IMR-90 (cell line): ENCODE data around the gene RELL1. TPM values are rescaled to one million over a fixed set of nuclear protein-coding genes. Genes with fewer than 3 reads are reported as not detected.

ENCODE experiments used
- ATAC-seq: fragments of 200-7000 bp; cut with Tn5 transposase; 2 replicates; pipeline ENCODE4 v1.9.1; 2020; ENCODE audit warnings: low read depth, mild to moderate bottlenecking, moderate library complexity
- BruUV-seq: library from RNA; stranded (reverse); fragments of 400-500 nt; replicated peaks from 2 replicates; lab custom pipeline; 2021; lab: Mats Ljungman, UMichigan
- CTCF ChIA-PET: fragments of 300-600 bp; formaldehyde crosslinking; extraction: SDS; loops from one replicate; lab custom pipeline; 2021; ENCODE audit warnings: antibody characterized with exemption; lab: Yijun Ruan, JAX
- POLR2A ChIA-PET: fragments of 300-600 bp; sonication (Branson Sonifier 250); formaldehyde crosslinking; loops from one replicate; lab custom pipeline; 2022; ENCODE audit warnings: antibody characterized with exemption; ENCODE audit not compliant: unreplicated experiment; lab: Charles Lee
- DNase-seq: peaks from one replicate; pipeline ENCODE4 v3.0.0; 2013
- H2AFZ ChIP-seq: replicated peaks from 2 replicates; pipeline ENCODE3; 2013; ENCODE audit warnings: low read length, mild to moderate bottlenecking; ENCODE audit not compliant: poor library complexity
- H2AK5ac ChIP-seq: 2 replicates; pipeline ENCODE4 v1.6.1; 2013; ENCODE audit warnings: low read depth, low read length, inconsistent platforms
- H2AK9ac ChIP-seq: replicated peaks from 2 replicates; pipeline ENCODE3; 2013; ENCODE audit warnings: mild to moderate bottlenecking, low read depth, low read length, moderate library complexity; ENCODE audit not compliant: poor library complexity
- H2BK120ac ChIP-seq: 2 replicates; pipeline ENCODE4 v1.6.1; 2013; ENCODE audit warnings: low read depth, low read length, inconsistent platforms
- H2BK15ac ChIP-seq: 3 replicates; pipeline ENCODE4 v1.6.1; 2013; ENCODE audit warnings: low read depth, low read length, inconsistent platforms
- H2BK20ac ChIP-seq: 2 replicates; pipeline ENCODE4 v1.6.1; 2013; ENCODE audit warnings: low read depth, mild to moderate bottlenecking, inconsistent platforms, low read length, moderate library complexity
- H2BK5ac ChIP-seq: 2 replicates; pipeline ENCODE4 v1.6.1; 2013; ENCODE audit warnings: mild to moderate bottlenecking, low read depth, low read length, inconsistent platforms; ENCODE audit not compliant: poor library complexity, severe bottlenecking
- H3K14ac ChIP-seq: replicated peaks from 2 replicates; pipeline ENCODE4 v1.6.1; 2013; ENCODE audit warnings: low read depth, low read length, inconsistent platforms
- H3K18ac ChIP-seq: 2 replicates; pipeline ENCODE4 v1.6.1; 2013; ENCODE audit warnings: low read depth, low read length, control low read depth
- H3K23ac ChIP-seq: 2 replicates; pipeline ENCODE4 v1.6.1; 2013; ENCODE audit warnings: low read depth, low read length, inconsistent platforms
- H3K27ac ChIP-seq: 2 replicates; pipeline ENCODE4 v1.5.1; 2013; ENCODE audit warnings: mild to moderate bottlenecking, control low read depth, low read length; ENCODE audit not compliant: insufficient read depth
- H3K27me3 ChIP-seq: 2 replicates; pipeline ENCODE4 v1.6.1; 2013; ENCODE audit warnings: low read length; ENCODE audit not compliant: control insufficient read depth, insufficient read depth
- H3K36me3 ChIP-seq: 2 replicates; pipeline ENCODE4 v1.6.1; 2013; ENCODE audit warnings: low read length, mixed read lengths; ENCODE audit not compliant: control insufficient read depth, insufficient read depth
- H3K4ac ChIP-seq: 2 replicates; pipeline ENCODE4 v1.6.1; 2013; ENCODE audit warnings: low read depth, low read length, inconsistent platforms
- H3K4me1 ChIP-seq: 2 replicates; pipeline ENCODE4 v1.6.1; 2013; ENCODE audit warnings: low read length, mixed read lengths; ENCODE audit not compliant: control insufficient read depth, insufficient read depth
- H3K4me2 ChIP-seq: 2 replicates; pipeline ENCODE4 v1.6.1; 2013; ENCODE audit warnings: low read depth, mild to moderate bottlenecking, control low read depth, low read length, moderate library complexity
- H3K4me3 ChIP-seq: 2 replicates; pipeline ENCODE4 v1.5.1; 2013; ENCODE audit warnings: low read depth, mild to moderate bottlenecking, control low read depth, low read length, moderate library complexity; ENCODE audit not compliant: insufficient read depth
- H3K56ac ChIP-seq: 2 replicates; pipeline ENCODE4 v1.6.1; 2013; ENCODE audit warnings: low read length, inconsistent platforms; ENCODE audit not compliant: insufficient read depth; ENCODE audit errors: extremely low read depth
- H3K79me1 ChIP-seq, 2 experiments: 2 replicates each; pipeline ENCODE4 v1.6.1; 2013; ENCODE audit warnings: low read length in 2 of 2, inconsistent platforms in 1 of 2, low read depth in 1 of 2
- H3K9ac ChIP-seq: 2 replicates; pipeline ENCODE4 v1.6.1; 2013; ENCODE audit warnings: low read depth, low read length, control low read depth
- H3K9me1 ChIP-seq: 2 replicates; pipeline ENCODE4 v1.6.1; 2013; ENCODE audit warnings: low read length, inconsistent platforms; ENCODE audit not compliant: insufficient read depth
- H3K9me3 ChIP-seq: 2 replicates; pipeline ENCODE4 v1.6.1; 2013; ENCODE audit warnings: low read length; ENCODE audit not compliant: control insufficient read depth, insufficient read depth
- H4K20me1 ChIP-seq: 2 replicates; pipeline ENCODE4 v1.6.1; 2013; ENCODE audit warnings: low read length, inconsistent platforms; ENCODE audit not compliant: insufficient read depth
- H4K5ac ChIP-seq: 2 replicates; pipeline ENCODE4 v1.6.1; 2013; ENCODE audit warnings: mild to moderate bottlenecking, low read depth, low read length, control low read depth
- H4K8ac ChIP-seq, 2 experiments: 2 replicates each; pipeline ENCODE4 v1.6.1; 2013; ENCODE audit warnings: low read depth in 2 of 2, low read length in 2 of 2, control low read depth in 1 of 2, inconsistent platforms in 1 of 2
- H4K91ac ChIP-seq: 2 replicates; pipeline ENCODE4 v1.6.1; 2013; ENCODE audit warnings: low read depth, low read length, inconsistent platforms; ENCODE audit not compliant: insufficient read depth
- FOS ChIP-seq: fragments of 150-350 bp; IDR thresholded peaks from 2 replicates; pipeline ENCODE4 v1.6.1; 2016; ENCODE audit warnings: low read depth, low read length
- MAFK ChIP-seq: IDR thresholded peaks from 2 replicates; pipeline ENCODE4 v1.6.1; 2012; ENCODE audit warnings: low read depth, low read length, improper control_type of control experiment
- MAZ ChIP-seq: IDR thresholded peaks from 2 replicates; pipeline ENCODE4 v1.6.1; 2012; ENCODE audit warnings: low read depth, mild to moderate bottlenecking, low read length, improper control_type of control experiment, moderate library complexity, borderline replicate concordance
- NFE2L2 ChIP-seq: fragments of 150-350 bp; IDR thresholded peaks from 2 replicates; pipeline ENCODE4 v1.6.1; 2016; ENCODE audit warnings: low read depth, mild to moderate bottlenecking, low read length
- POLR2A ChIP-seq: IDR thresholded peaks from 2 replicates; pipeline ENCODE4 v1.6.1; 2012; ENCODE audit warnings: mild to moderate bottlenecking, low read depth, low read length
- RCOR1 ChIP-seq: IDR thresholded peaks from 2 replicates; pipeline ENCODE4 v1.6.1; 2012; ENCODE audit warnings: mild to moderate bottlenecking, low read length, improper control_type of control experiment; ENCODE audit not compliant: insufficient replicate concordance
- RFX5 ChIP-seq: IDR thresholded peaks from 2 replicates; pipeline ENCODE4 v1.8.0; 2012; ENCODE audit warnings: low read depth, mild to moderate bottlenecking, low read length, moderate library complexity
- SMC3 ChIP-seq: fragments of 150-350 bp; IDR thresholded peaks from 2 replicates; pipeline ENCODE4 v1.6.1; 2016; ENCODE audit warnings: low read depth, mild to moderate bottlenecking, antibody characterized with exemption, low read length, moderate library complexity
- USF2 ChIP-seq: fragments of 150-350 bp; IDR thresholded peaks from 2 replicates; pipeline ENCODE4 v1.6.1; 2017; ENCODE audit warnings: mild to moderate bottlenecking, antibody characterized with exemption, low read length, low read depth
- WGBS, 2 experiments: methylation state at CpG; one replicate each; pipeline versions ENCODE4 v1.1.5 to v1.1.7; 2013; ENCODE audit warnings: missing lambda C conversion rate in 2 of 2; ENCODE audit not compliant: insufficient read length in 1 of 2; ENCODE audit errors: extremely low coverage in 2 of 2; 5-methylcytosine and 5-hydroxymethylcytosine counted together
- dilution Hi-C: fragments of 300-500 bp; cut with HindIII; formaldehyde crosslinking; loops from one replicate; pipeline ENCODE4 v1.14.3; 2018; ENCODE audit warnings: low sequenced_read_pairs; ENCODE audit not compliant: unreplicated experiment
- in situ Hi-C: fragments of 300-500 bp; cut with MboI; formaldehyde crosslinking; loops from 3 replicates; pipeline ENCODE4 v1.14.3; 2019; ENCODE audit warnings: low sequenced_read_pairs, inconsistent platforms, mixed read lengths
- intact Hi-C: fragments of 100-400 bp; cut with micrococcal nuclease; formaldehyde crosslinking; loops from 2 replicates; pipeline ENCODE4 v1.10.0; 2022
- polyA plus RNA-seq, 3 experiments: library from polyadenylated mRNA; depleted of rRNA; stranded (reverse); fragments of >200 nt; gene quantifications; 2 replicates each; pipeline ENCODE4 v1.2.3, GENCODE V29; 2012; ENCODE audit warnings: low replicate concordance in 1 of 3
- total RNA-seq: library from RNA; depleted of rRNA; stranded (reverse); fragments of >200 nt; gene quantifications from 2 replicates; pipeline ENCODE4 v1.2.3, GENCODE V29; 2012

RELL1 gene
- total and polyA plus RNA-seq, 2 of the 4 experiments (the other 2 are of a cell fraction): 6.8 to 39.6 TPM

GRCh38 chr4:37615059-37615719 lies 71.0 kb downstream of the RELL1 start:
- Histone ChIP-seq H3K23ac (no peak overlapping the region), H4K20me1 (no peaks in the 10 kb centered on the region), H3K27me3 (no peaks in the 10 kb centered on the region), H2AK9ac (no peak overlapping the region), H2AK5ac (no peak overlapping the region), H3K79me1 (peaks cover 0 to 4% of the 10 kb centered on the region in 2 experiments; a peak in 2 of 4 replicates), H3K9me3 (no peaks in the 10 kb centered on the region), H3K4me1 (no peaks in the 10 kb centered on the region), H2BK120ac (no peak overlapping the region), H3K14ac (no peak overlapping the region), H3K4me2 (no peak overlapping the region), H3K9me1 (no peaks in the 10 kb centered on the region; the same call in 1 of the 2 replicates), H3K18ac (no peak overlapping the region), H3K4ac (no peak overlapping the region), H2BK5ac (no peak overlapping the region), H2AFZ (no peak overlapping the region), H3K36me3 (peaks cover 3% of the 10 kb centered on the region; the same call in 1 of the 2 replicates), H4K8ac (no peak overlapping the region), H4K91ac (no peak overlapping the region), H2BK20ac (no peak overlapping the region), H3K4me3 (no peak overlapping the region), H3K27ac (no peak overlapping the region), H4K5ac (no peak overlapping the region), H3K56ac (no peak overlapping the region), H2BK15ac (no peak overlapping the region), H3K9ac (no peak overlapping the region)
- no TSS peak for BruUV-seq
- in situ Hi-C loops (no loop called here), intact Hi-C loops (no loop called here), dilution Hi-C loops (no loop called here)
- no CpG with 5 or more reads among the region's 5 CpGs for WGBS, 2 experiments
- TF ChIP-seq USF2 (no peak), RCOR1 (no peak), RFX5 (no peak), MAFK (no peak), MAZ (no peak), SMC3 (no peak), NFE2L2 (no peak), POLR2A (no peak), FOS (no peak)
- ChIA-PET POLR2A (no interaction called here), CTCF (interaction anchor here (0.5 kb wide), 1 partner anchor 1892 kb away, joined by 3 read pairs; no protein-coding TSS in a partner anchor)
- no peak for ATAC-seq
- DNase-seq: no peak
